HCT116 (cell line): ENCODE data around the gene DBN1.

Experiments used
- YY1 ChIP-seq: IDR thresholded peaks from 2 replicates; pipeline ENCODE4 v1.6.1; 2011; ENCODE audit warnings: low read length, low read depth, moderate library complexity, mild to moderate bottlenecking; ENCODE audit not compliant: insufficient replicate concordance; ENCODE audit errors: extremely low read depth
- ZNF274 ChIP-seq: fragments of 200-500 bp; sonication (Bioruptor generic); IDR thresholded peaks from 2 replicates; pipeline ENCODE4 v1.6.1; 2014; ENCODE audit warnings: mild to moderate bottlenecking, low read depth, low read length, inconsistent platforms
- TF ChIP-seq, protein P1 (sequence below), 3 experiments: fragments of 200-600 bp in 1 of 3; sonication (generic) in 1 of 3; IDR thresholded peaks in 2 of 3; conservative IDR thresholded peaks in 1 of 3; 2 replicates each; pipeline ENCODE4 v1.5.1; 2012 to 2017; ENCODE audit warnings: low read depth in 2 of 3, low read length in 2 of 3, antibody characterized with exemption in 1 of 3, borderline replicate concordance in 1 of 3, control low read depth in 1 of 3, mild to moderate bottlenecking in 1 of 3, mixed read lengths in 1 of 3, mixed run types in 1 of 3, moderate library complexity in 1 of 3; ENCODE audit not compliant: insufficient read depth in 1 of 3
- TF ChIP-seq, protein P2 (sequence below): IDR thresholded peaks from 2 replicates; pipeline ENCODE4 v1.6.1; 2012

DNA sequence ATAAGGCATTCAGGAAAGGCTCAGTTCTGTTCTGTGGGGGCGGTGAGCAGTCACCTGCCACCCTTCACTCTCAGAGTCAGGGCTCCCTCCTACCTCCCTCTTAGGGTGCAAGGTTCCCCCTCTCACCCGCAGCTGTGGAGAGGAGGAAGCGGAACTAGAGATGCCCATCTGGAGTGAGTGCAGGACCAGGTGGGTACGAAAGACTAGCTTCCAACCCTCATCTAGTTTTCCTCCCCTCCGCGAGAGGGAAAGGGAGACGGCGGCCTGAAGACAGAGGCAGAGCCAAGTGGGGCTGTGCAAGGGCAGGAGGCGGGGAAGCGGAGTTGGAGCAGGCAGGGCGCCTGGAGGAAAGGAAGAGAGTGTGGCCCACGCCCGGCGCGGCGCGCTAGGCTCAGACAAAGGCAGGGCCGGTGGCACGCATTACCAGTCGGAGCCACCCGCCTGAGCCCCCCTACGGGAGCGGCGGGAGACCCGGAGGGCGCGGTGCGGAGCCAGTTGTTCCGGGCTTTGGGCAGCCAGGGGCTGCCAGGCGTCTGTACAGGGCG, 19.5 kb downstream of the DBN1 start:
- TF ChIP-seq YY1, result no peak
- no peak for TF ChIP-seq ZNF274
- TF ChIP-seq, protein P1, sequence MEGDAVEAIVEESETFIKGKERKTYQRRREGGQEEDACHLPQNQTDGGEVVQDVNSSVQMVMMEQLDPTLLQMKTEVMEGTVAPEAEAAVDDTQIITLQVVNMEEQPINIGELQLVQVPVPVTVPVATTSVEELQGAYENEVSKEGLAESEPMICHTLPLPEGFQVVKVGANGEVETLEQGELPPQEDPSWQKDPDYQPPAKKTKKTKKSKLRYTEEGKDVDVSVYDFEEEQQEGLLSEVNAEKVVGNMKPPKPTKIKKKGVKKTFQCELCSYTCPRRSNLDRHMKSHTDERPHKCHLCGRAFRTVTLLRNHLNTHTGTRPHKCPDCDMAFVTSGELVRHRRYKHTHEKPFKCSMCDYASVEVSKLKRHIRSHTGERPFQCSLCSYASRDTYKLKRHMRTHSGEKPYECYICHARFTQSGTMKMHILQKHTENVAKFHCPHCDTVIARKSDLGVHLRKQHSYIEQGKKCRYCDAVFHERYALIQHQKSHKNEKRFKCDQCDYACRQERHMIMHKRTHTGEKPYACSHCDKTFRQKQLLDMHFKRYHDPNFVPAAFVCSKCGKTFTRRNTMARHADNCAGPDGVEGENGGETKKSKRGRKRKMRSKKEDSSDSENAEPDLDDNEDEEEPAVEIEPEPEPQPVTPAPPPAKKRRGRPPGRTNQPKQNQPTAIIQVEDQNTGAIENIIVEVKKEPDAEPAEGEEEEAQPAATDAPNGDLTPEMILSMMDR (IDR thresholded peaks at IDR 0.05 in 2 of 3, conservative IDR thresholded peaks at IDR 0.05 in 1 of 3; ENCODE audit: borderline replicate concordance in 1 of 3, insufficient read depth in 1 of 3, low read depth in 2 of 3, low read length in 2 of 3), result no peak
- TF ChIP-seq, protein P2, sequence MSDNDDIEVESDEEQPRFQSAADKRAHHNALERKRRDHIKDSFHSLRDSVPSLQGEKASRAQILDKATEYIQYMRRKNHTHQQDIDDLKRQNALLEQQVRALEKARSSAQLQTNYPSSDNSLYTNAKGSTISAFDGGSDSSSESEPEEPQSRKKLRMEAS, result no peak
